ENCODE data around the gene EIF4G1. TPM values are rescaled to one million over a fixed set of nuclear protein-coding genes. Genes with fewer than 3 reads are reported as not detected.
"Not testable (repeated sequence)": the region's sequence is repeated elsewhere in the genome, so short reads cannot be mapped to it uniquely, and the experiment has no call there.

Gene EIF4G1, protein sequence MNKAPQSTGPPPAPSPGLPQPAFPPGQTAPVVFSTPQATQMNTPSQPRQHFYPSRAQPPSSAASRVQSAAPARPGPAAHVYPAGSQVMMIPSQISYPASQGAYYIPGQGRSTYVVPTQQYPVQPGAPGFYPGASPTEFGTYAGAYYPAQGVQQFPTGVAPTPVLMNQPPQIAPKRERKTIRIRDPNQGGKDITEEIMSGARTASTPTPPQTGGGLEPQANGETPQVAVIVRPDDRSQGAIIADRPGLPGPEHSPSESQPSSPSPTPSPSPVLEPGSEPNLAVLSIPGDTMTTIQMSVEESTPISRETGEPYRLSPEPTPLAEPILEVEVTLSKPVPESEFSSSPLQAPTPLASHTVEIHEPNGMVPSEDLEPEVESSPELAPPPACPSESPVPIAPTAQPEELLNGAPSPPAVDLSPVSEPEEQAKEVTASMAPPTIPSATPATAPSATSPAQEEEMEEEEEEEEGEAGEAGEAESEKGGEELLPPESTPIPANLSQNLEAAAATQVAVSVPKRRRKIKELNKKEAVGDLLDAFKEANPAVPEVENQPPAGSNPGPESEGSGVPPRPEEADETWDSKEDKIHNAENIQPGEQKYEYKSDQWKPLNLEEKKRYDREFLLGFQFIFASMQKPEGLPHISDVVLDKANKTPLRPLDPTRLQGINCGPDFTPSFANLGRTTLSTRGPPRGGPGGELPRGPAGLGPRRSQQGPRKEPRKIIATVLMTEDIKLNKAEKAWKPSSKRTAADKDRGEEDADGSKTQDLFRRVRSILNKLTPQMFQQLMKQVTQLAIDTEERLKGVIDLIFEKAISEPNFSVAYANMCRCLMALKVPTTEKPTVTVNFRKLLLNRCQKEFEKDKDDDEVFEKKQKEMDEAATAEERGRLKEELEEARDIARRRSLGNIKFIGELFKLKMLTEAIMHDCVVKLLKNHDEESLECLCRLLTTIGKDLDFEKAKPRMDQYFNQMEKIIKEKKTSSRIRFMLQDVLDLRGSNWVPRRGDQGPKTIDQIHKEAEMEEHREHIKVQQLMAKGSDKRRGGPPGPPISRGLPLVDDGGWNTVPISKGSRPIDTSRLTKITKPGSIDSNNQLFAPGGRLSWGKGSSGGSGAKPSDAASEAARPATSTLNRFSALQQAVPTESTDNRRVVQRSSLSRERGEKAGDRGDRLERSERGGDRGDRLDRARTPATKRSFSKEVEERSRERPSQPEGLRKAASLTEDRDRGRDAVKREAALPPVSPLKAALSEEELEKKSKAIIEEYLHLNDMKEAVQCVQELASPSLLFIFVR (N-terminal part only)
- 100 to 1,000 TPM in 6 of 7 donors, 10 to 100 TPM in 1; 72.4 to 295 (median 212) TPM for total RNA-seq
- polyA plus RNA-seq, result 100 to 1,000 TPM; 110 to 159 TPM
- long read RNA-seq, donor 1, partial matches to known transcripts, result 414 of 552 reads
- long read RNA-seq, donor 1, other reads (novel, unspliced or antisense), result 136 of 552 reads
- long read RNA-seq, donor 2, full-length matches to known transcripts, result 8 of 27 reads
- long read RNA-seq, donor 2, partial matches to known transcripts, result 19 of 27 reads
- long read RNA-seq, donor 2, other reads (novel, unspliced or antisense), result 0 of 27 reads
- long read RNA-seq, donor 3, full-length matches to known transcripts, result 39 of 205 reads
- long read RNA-seq, donor 3, partial matches to known transcripts, result 117 of 205 reads
- long read RNA-seq, donor 3, other reads (novel, unspliced or antisense), result 49 of 205 reads

DNA sequence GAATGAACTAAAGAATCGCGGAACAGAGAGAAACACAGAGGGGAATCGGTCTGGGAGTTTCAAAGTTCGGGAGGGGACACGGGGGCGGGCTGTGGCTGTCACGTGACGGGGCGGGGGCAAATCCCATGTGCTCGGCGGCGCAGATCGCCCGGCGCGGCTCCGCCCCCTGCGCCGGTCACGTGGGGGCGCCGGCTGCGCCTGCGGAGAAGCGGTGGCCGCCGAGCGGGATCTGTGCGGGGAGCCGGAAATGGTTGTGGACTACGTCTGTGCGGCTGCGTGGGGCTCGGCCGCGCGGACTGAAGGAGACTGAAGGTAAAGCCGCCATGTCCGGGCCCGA lies at the start of gene EIF4G1:
TSS of gene EIF4G1 (plus strand) at position 244 of the 337 bp plus-strand sequence. CDS start 1,191 bp downstream, outside the sequence.
- peak; percentile 94 to 97 (median 95) for DNase-seq
- no peaks in the 10 kb centered on the region for H3K36me3 ChIP-seq
- peaks cover 7% of the 10 kb centered on the region for H3K4me1 ChIP-seq (ENCODE audit: insufficient read depth)
- H3K9me3 ChIP-seq, result no peaks in the 10 kb centered on the region
- H3K27me3 ChIP-seq, result no peaks in the 10 kb centered on the region
- 0 to 2% (median 1%) methylated on average over 37 to 40 of the region's 40 CpGs for WGBS, 3 donors
- intact Hi-C loops (cut with DNase I), result loop anchor here in 1 of 4 donors (1.0 to 10.0 kb wide), 3 partner anchors 23 to 680 kb away; partner anchors contain the start of genes CLCN2, FAM131A, KLHL24 and POLR2H
- peak within 1 kb of the TSS; percentile 94 to 95 for H3K27ac ChIP-seq
- peak within 1 kb of the TSS; percentile 52 for H3K4me3 ChIP-seq
- TF ChIP-seq, protein P1, sequence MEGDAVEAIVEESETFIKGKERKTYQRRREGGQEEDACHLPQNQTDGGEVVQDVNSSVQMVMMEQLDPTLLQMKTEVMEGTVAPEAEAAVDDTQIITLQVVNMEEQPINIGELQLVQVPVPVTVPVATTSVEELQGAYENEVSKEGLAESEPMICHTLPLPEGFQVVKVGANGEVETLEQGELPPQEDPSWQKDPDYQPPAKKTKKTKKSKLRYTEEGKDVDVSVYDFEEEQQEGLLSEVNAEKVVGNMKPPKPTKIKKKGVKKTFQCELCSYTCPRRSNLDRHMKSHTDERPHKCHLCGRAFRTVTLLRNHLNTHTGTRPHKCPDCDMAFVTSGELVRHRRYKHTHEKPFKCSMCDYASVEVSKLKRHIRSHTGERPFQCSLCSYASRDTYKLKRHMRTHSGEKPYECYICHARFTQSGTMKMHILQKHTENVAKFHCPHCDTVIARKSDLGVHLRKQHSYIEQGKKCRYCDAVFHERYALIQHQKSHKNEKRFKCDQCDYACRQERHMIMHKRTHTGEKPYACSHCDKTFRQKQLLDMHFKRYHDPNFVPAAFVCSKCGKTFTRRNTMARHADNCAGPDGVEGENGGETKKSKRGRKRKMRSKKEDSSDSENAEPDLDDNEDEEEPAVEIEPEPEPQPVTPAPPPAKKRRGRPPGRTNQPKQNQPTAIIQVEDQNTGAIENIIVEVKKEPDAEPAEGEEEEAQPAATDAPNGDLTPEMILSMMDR (IDR thresholded peaks at IDR 0.05), result no peak
- no peak for TF ChIP-seq EP300 (IDR thresholded peaks at IDR 0.05)
- peak; percentile 61 for TF ChIP-seq POLR2A (IDR thresholded peaks at IDR 0.05)

DNA sequence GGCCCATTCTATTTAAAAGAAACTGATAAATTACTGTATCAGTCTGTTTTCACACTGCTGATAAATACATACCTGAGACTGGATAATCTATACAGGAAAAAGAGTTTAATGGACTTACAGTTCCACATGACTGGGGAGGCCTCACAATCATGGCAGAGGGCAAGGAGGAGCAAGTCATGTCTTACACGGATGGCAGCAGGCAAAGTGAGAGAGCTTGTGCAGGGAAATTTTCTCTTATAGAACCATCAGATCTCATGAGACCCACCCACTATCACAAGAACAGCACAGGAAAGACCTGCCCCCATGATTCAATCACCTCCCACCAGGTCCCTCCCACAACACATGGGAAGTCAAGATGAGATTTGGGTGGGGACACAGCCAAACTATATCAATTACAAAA lies 47.2 kb upstream of the EIF4G1 start:
- H3K4me3 ChIP-seq; H3K27me3 ChIP-seq; H3K9me3 ChIP-seq; DNase-seq; H3K4me1 ChIP-seq (ENCODE audit: insufficient read depth); H3K27ac ChIP-seq; H3K36me3 ChIP-seq; intact Hi-C loops (cut with DNase I): not testable (repeated sequence)
- 82 to 92% (median 84%) methylated on average over 1 of the region's 1 CpG for WGBS, 3 donors

DNA sequence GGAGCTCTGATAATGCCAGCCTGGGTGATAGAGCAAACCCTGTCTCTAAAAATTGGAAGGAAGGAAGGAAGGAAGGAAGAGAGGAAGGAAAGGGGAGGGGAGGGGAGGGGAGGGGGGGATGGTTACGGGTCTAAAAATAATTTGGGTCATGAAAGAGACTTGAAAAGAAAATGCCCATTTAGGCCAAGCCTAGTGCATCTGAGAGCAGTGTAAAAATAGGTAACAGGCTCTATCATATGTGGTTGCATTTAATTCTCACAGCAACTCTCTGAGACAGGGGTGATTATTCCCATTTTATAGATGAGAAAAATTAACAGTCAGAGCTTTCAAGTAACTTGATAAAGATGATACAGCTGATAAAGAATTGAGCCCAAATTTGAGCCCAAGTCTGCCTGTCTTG lies 42.1 kb upstream of the EIF4G1 start:
- Histone ChIP-seq H3K27me3 (no peaks in the 10 kb centered on the region), H3K4me1 (ENCODE audit: insufficient read depth) (no peaks in the 10 kb centered on the region), H3K27ac (no peak overlapping the region), H3K9me3 (no peaks in the 10 kb centered on the region), H3K36me3 (no peaks in the 10 kb centered on the region), H3K4me3 (no peak overlapping the region)
- WGBS, 3 donors, result 21 to 43% (median 27%) methylated on average over 1 of the region's 1 CpG
- TF ChIP-seq, protein P1 (IDR thresholded peaks at IDR 0.05), result no peak
- TF ChIP-seq POLR2A (IDR thresholded peaks at IDR 0.05) (no peak), EP300 (IDR thresholded peaks at IDR 0.05) (no peak)
- intact Hi-C loops (cut with DNase I), result no loop called here
- no peak for DNase-seq

DNA sequence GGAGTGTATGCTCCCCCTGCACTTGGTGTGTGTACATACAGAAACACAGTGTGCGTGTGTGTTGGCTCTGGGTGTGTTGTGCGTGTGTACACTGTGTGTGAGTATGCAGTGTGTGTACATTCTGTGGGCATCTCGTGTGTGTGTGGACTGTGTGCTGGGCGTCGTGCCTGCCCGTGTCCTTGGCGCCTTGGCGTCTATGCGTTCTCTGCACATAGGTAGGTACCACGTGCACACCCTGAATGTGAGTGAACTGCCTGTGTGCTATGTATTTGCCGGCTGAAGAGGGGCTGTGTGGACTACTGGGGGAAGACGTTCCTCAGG lies 39.1 kb upstream of the EIF4G1 start:
- Histone ChIP-seq H3K4me3 (no peak overlapping the region), H3K9me3 (no peaks in the 10 kb centered on the region), H3K4me1 (ENCODE audit: insufficient read depth) (no peaks in the 10 kb centered on the region), H3K27me3 (no peaks in the 10 kb centered on the region), H3K27ac (no peak overlapping the region), H3K36me3 (no peaks in the 10 kb centered on the region)
- intact Hi-C loops (cut with DNase I), result loop anchor here in 1 of 4 donors (5.0 kb wide), 1 partner anchor 483 kb away; no protein-coding TSS in a partner anchor
- DNase-seq, result no peak
- WGBS, 3 donors, result 62 to 71% (median 64%) methylated on average over 12 of the region's 12 CpGs
- TF ChIP-seq EP300 (IDR thresholded peaks at IDR 0.05) (no peak), POLR2A (IDR thresholded peaks at IDR 0.05) (no peak)
- TF ChIP-seq, protein P1 (IDR thresholded peaks at IDR 0.05), result no peak
